Heart right ventricle (tissue), 16 donors: ENCODE data around the gene RIMBP2. TPM values are rescaled to one million over a fixed set of nuclear protein-coding genes. Genes with fewer than 3 reads are reported as not detected.

Source experiments
- ATAC-seq, 8 donors: fragments of 200-7000 bp; cut with Tn5 transposase; one replicate each; pipeline ENCODE4 v1.9.1; 2020; ENCODE audit warnings: mild to moderate bottlenecking in 8 of 8, moderate library complexity in 8 of 8, moderate number of reproducible peaks in 1 of 8
- DNase-seq, 2 donors: peaks; one replicate each; pipeline ENCODE4 v3.0.0-alpha.2; 2020
- H3K27ac ChIP-seq, 10 donors: fragments of 200-600 bp; sonication (generic) in 2 of 10; one replicate each; pipeline versions ENCODE4 v1.5.0 to v1.8.0; 2020 to 2022; ENCODE audit warnings: mild to moderate bottlenecking in 3 of 10
- H3K27me3 ChIP-seq, 7 donors: fragments of 200-600 bp; one replicate each; pipeline ENCODE4 v1.8.0; 2021 to 2022; ENCODE audit warnings: mild to moderate bottlenecking in 2 of 7
- H3K36me3 ChIP-seq, 9 donors: fragments of 200-600 bp; sonication (generic) in 1 of 9; one replicate each; pipeline versions ENCODE4 v1.5.0 to v1.8.0; 2020 to 2022; ENCODE audit warnings: mild to moderate bottlenecking in 2 of 9
- H3K4me1 ChIP-seq, 9 donors: fragments of 200-600 bp; sonication (generic) in 1 of 9; one replicate each; pipeline versions ENCODE4 v1.5.0 to v1.8.0; 2020 to 2022; ENCODE audit warnings: mild to moderate bottlenecking in 4 of 9
- H3K4me3 ChIP-seq, 10 donors: fragments of 200-600 bp; sonication (generic) in 2 of 10; one replicate each; pipeline versions ENCODE4 v1.5.0 to v1.8.0; 2020 to 2022; ENCODE audit warnings: mild to moderate bottlenecking in 7 of 10, moderate library complexity in 2 of 10
- H3K9me3 ChIP-seq, 11 donors: fragments of 200-600 bp in 10 of 11; sonication (generic) in 2 of 11; one replicate each; pipeline versions ENCODE4 v1.5.0 to v1.8.0; 2013 to 2022; ENCODE audit warnings: mild to moderate bottlenecking in 2 of 11, control low read depth in 1 of 11, moderate library complexity in 1 of 11
- CTCF ChIP-seq, 9 donors: fragments of 200-600 bp; sonication (generic) in 2 of 9; IDR thresholded peaks; one replicate each; pipeline versions ENCODE4 v1.5.0 to v1.8.0; 2021 to 2022; ENCODE audit warnings: antibody characterized with exemption in 9 of 9, mild to moderate bottlenecking in 5 of 9, moderate library complexity in 1 of 9
- WGBS, 2 donors: extraction: QIAGEN DNeasy Blood & Tissue Kit; methylation state at CpG; one replicate each; pipeline ENCODE4 v1.1.7; 2013; ENCODE audit warnings: inconsistent platforms in 1 of 2; 5-methylcytosine and 5-hydroxymethylcytosine counted together
- intact Hi-C, 10 donors: fragments of 100-400 bp; cut with DNase I; formaldehyde crosslinking; loops; one replicate each; pipeline versions ENCODE4 v1.11.1 to v1.14.2; 2022
- polyA plus RNA-seq, 2 donors: library from polyadenylated mRNA; stranded (reverse); fragments of 200-250 nt; gene quantifications; one replicate each; pipeline ENCODE4 v1.2.3, GENCODE V29; 2013
- total RNA-seq, 10 donors: library from RNA; stranded (reverse); fragmentation: NEBNext Ultra II Directional in 3 of 10; extraction: Animal tissue kit (Norgen Biotek cat#: 25700) in 3 of 10; gene quantifications; one replicate each; pipeline versions ENCODE4 v1.2.1 to v1.2.4, GENCODE V29; 2021 to 2023
- donor health status: Arrhythmogenic right ventricular cardiomyopathy.
- donor health status: ischemic (EF 13 %, LVEDD 7.1; RV severe dilation, severe dysfunction).
- donor health status: healthy with polysubstance abuse.
- donor health status: DM: no; HTN: yes; CAD: no.
- donor health status: DM: no; HTN: no; CAD: no.
- donor health status: ischemic (EF 25% LVEDD 6.9; RV normal size, moderate dysfunction).
- donor health status: ischemic (EF 25% LVEDD 5.7; RV mildly dilated, moderate dysfunction).
- donor health status: healthy.
- donor health status: DM: yes; HTN: yes; CAD: no.
- donor health status: Ischemic cardiomyopathy.
- donor health status: ischemic (EF 35%, LVEDD 5.7; RV mildly dilated, moderate dysfunction).
- donor health status: nonischemic (EF 11% LVEDD 7.7; RV severe dilation, severe dysfunction).
- donor health status: DM: yes; HTN: yes; CAD: no.
- donor health status: PGD.
- donor health status: ischemic (EF 29% LVEDD 5.4; RV normal size, mild dysfunction).
- donor health status: nonischemic (EF 23%, LVEDD 6.1; RV moderate dilation, normal function).

Gene RIMBP2
- total and polyA plus RNA-seq, 12 donors, result 0.01 to 0.17 (median 0.05) TPM; not detected in 9

- intact Hi-C loops, result no loop called here
- no peak for ATAC-seq
- Histone ChIP-seq H3K9me3 (peaks cover 0 to 8% (median 0%) of the 10 kb centered on the region in 11 donors), H3K4me1 (no peaks in the 10 kb centered on the region), H3K27ac (no peak overlapping the region), H3K4me3 (no peak overlapping the region), H3K27me3 (peaks cover 0 to 16% (median 8%) of the 10 kb centered on the region in 7 donors), H3K36me3 (no peaks in the 10 kb centered on the region)
- TF ChIP-seq CTCF (IDR thresholded peaks at IDR 0.05), result no peak
- WGBS, 2 donors, result 87 to 89% methylated on average over 16 of the region's 16 CpGs
- no peak for DNase-seq
Measured at GRCh38 chr12:130444986-130445385, 271.1 kb downstream of the RIMBP2 start.

- DNase-seq (no peak), ATAC-seq (no peak)
- Histone ChIP-seq H3K4me3 (no peak overlapping the region), H3K36me3 (no peaks in the 10 kb centered on the region), H3K9me3 (peaks cover 0 to 8% (median 0%) of the 10 kb centered on the region in 11 donors), H3K27me3 (peaks cover 0 to 13% (median 5%) of the 10 kb centered on the region in 7 donors), H3K4me1 (no peaks in the 10 kb centered on the region), H3K27ac (no peak overlapping the region)
- 58% methylated on average over 5 of the region's 5 CpGs for WGBS, 2 donors
- intact Hi-C loops, result no loop called here
- TF ChIP-seq CTCF (IDR thresholded peaks at IDR 0.05), result no peak
Measured at GRCh38 chr12:130444061-130444460, 272.0 kb downstream of the RIMBP2 start.

GRCh38 chr12:130441771-130442760 lies 274.0 kb downstream of the RIMBP2 start:
- 90 to 92% methylated on average over 45 of the region's 45 CpGs for WGBS, 2 donors
- no peaks in the 10 kb centered on the region for H3K4me1 ChIP-seq
- H3K36me3 ChIP-seq, result no peaks in the 10 kb centered on the region
- peaks cover 0 to 13% (median 4%) of the 10 kb centered on the region in 7 donors for H3K27me3 ChIP-seq
- intact Hi-C loops, result no loop called here
- no peak for TF ChIP-seq CTCF (IDR thresholded peaks at IDR 0.05)
- DNase-seq, result no peak
- ATAC-seq, result no peak
- H3K4me3 ChIP-seq, result no peak overlapping the region
- no peak overlapping the region for H3K27ac ChIP-seq
- H3K9me3 ChIP-seq, result peaks cover 0 to 8% (median 0%) of the 10 kb centered on the region in 11 donors

- no peaks in the 10 kb centered on the region for H3K36me3 ChIP-seq
- peaks cover 0 to 13% (median 0%) of the 10 kb centered on the region in 7 donors for H3K27me3 ChIP-seq
- TF ChIP-seq CTCF (IDR thresholded peaks at IDR 0.05), result no peak
- H3K4me3 ChIP-seq, result no peak overlapping the region
- ATAC-seq (no peak), DNase-seq (no peak)
- H3K9me3 ChIP-seq, result peaks cover 0 to 12% (median 0%) of the 10 kb centered on the region in 11 donors
- H3K27ac ChIP-seq, result no peak overlapping the region
- no peaks in the 10 kb centered on the region for H3K4me1 ChIP-seq
- WGBS, 2 donors, result 93% methylated on average over 23 of the region's 23 CpGs
- intact Hi-C loops, result no loop called here
Measured at GRCh38 chr12:130440411-130441080, 275.6 kb downstream of the RIMBP2 start.
